K562 (cell line): ENCODE results near the gene POLN. TPM values are rescaled to one million over a fixed set of nuclear protein-coding genes. Genes with fewer than 3 reads are reported as not detected.
A peak's percentile ranks its signal among the peaks of the same experiment; 100 is the strongest.

ENCODE experiments used
- ARNT ChIP-seq, 2 experiments: fragments of 450-650 bp; IDR thresholded peaks; 2 replicates each; pipeline ENCODE4 v1.6.1; 2016; ENCODE audit warnings: mild to moderate bottlenecking in 1 of 2
- BCOR ChIP-seq: fragments of 450-650 bp; IDR thresholded peaks from 2 replicates; pipeline ENCODE4 v1.6.1; 2016
- BMI1 ChIP-seq: fragments of 150-350 bp; IDR thresholded peaks from 2 replicates; pipeline ENCODE4 v1.6.1; 2014; ENCODE audit warnings: low read length
- CSDE1 ChIP-seq, 2 experiments: fragments of 450-650 bp; IDR thresholded peaks; 2 replicates each; pipeline ENCODE4 v1.6.1; 2016; ENCODE audit warnings: mild to moderate bottlenecking in 1 of 2
- DACH1 ChIP-seq: fragments of 450-650 bp; IDR thresholded peaks from 2 replicates; pipeline ENCODE4 v1.6.1; 2018; ENCODE audit not compliant: partially characterized antibody
- E2F3 ChIP-seq: fragments of 250-450 bp; sonication (Bioruptor Pico); IDR thresholded peaks from 2 replicates; pipeline ENCODE4 v1.4.0; 2020; ENCODE audit warnings: mild to moderate bottlenecking
- EP400 ChIP-seq: fragments of 450-650 bp; IDR thresholded peaks from 2 replicates; pipeline ENCODE4 v1.6.1; 2017; ENCODE audit warnings: antibody characterized with exemption, mild to moderate bottlenecking, moderate library complexity
- FOXK2 ChIP-seq, 2 experiments: fragments of 450-650 bp; IDR thresholded peaks in 1 of 2; conservative IDR thresholded peaks in 1 of 2; 2 replicates each; pipeline ENCODE4 v1.6.1; 2016; ENCODE audit warnings: low read depth in 2 of 2, mild to moderate bottlenecking in 1 of 2
- GTF2E2 ChIP-seq: fragments of 200-800 bp; sonication (Bioruptor generic); IDR thresholded peaks from 2 replicates; pipeline ENCODE4 v1.6.1; 2016; ENCODE audit warnings: missing genetic modification characterization, missing compliant biosample characterization
- HIVEP1 ChIP-seq: fragments of 250-450 bp; sonication (Bioruptor Pico); IDR thresholded peaks from 2 replicates; pipeline ENCODE4 v1.4.0; 2020; ENCODE audit warnings: mild to moderate bottlenecking
- KDM2B ChIP-seq: fragments of 250-450 bp; sonication (Bioruptor Pico); IDR thresholded peaks from 2 replicates; pipeline ENCODE4 v1.8.0; 2021; ENCODE audit warnings: mild to moderate bottlenecking, moderate library complexity
- MEIS2 ChIP-seq: fragments of 450-650 bp; IDR thresholded peaks from 2 replicates; pipeline ENCODE4 v1.6.1; 2014; ENCODE audit warnings: mild to moderate bottlenecking; ENCODE audit not compliant: partially characterized antibody
- POLR2B ChIP-seq: fragments of 450-650 bp; IDR thresholded peaks from 2 replicates; pipeline ENCODE4 v1.6.1; 2018; ENCODE audit warnings: low read depth; ENCODE audit not compliant: partially characterized antibody
- POLR2H ChIP-seq: IDR thresholded peaks from 2 replicates; pipeline ENCODE4 v1.6.1; 2016; ENCODE audit warnings: missing genetic modification characterization, low read depth, mild to moderate bottlenecking, control low read depth, missing compliant biosample characterization, moderate library complexity
- RFX7 ChIP-seq: fragments of 250-450 bp; sonication (Bioruptor Pico); IDR thresholded peaks from 2 replicates; pipeline ENCODE4 v1.5.1; 2021; ENCODE audit warnings: mild to moderate bottlenecking
- RREB1 ChIP-seq: fragments of 250-450 bp; sonication (Bioruptor Pico); IDR thresholded peaks from 2 replicates; pipeline ENCODE4 v1.4.0; 2020
- SMAD4 ChIP-seq: fragments of 250-450 bp; sonication (Bioruptor Pico); conservative IDR thresholded peaks from 2 replicates; pipeline ENCODE4 v1.8.0; 2021; ENCODE audit warnings: inconsistent platforms, mild to moderate bottlenecking, moderate library complexity
- TEAD2 ChIP-seq: fragments of 450-650 bp; IDR thresholded peaks from 2 replicates; pipeline ENCODE4 v1.6.1; 2016; ENCODE audit warnings: missing genetic modification characterization, control low read depth, missing compliant biosample characterization
- ZNF146 ChIP-seq: IDR thresholded peaks from one replicate; pipeline ENCODE4 v1.6.1; 2018; ENCODE audit warnings: missing compliant biosample characterization; ENCODE audit not compliant: unreplicated experiment
- ZNF436 ChIP-seq: fragments of 250-450, 450-650 bp; sonication (Bioruptor Pico); formaldehyde crosslinking; IDR thresholded peaks from 2 replicates; pipeline ENCODE4 v1.7.0; 2020; ENCODE audit warnings: mild to moderate bottlenecking
- polyA plus RNA-seq, 8 experiments: library from polyadenylated mRNA; depleted of rRNA in 4 of 8; stranded (reverse) in 5 of 8; unstranded in 3 of 8; fragments of >200 nt; fragmentation: Nextera tagmentation in 2 of 8; fragmentation: Illumina TruSeq in 1 of 8; extraction: Ambion mirVana in 2 of 8; extraction: Trizol in 1 of 8; gene quantifications; 2 replicates each; pipeline versions ENCODE4 v1.2.1 to v1.2.3, GENCODE V29; 2011 to 2014; ENCODE audit warnings: inconsistent platforms in 1 of 8, missing spikeins in 1 of 8
- total RNA-seq, 7 experiments: library from RNA; depleted of rRNA in 6 of 7; stranded (reverse); fragments of >200 nt in 6 of 7; fragmentation: Illumina TruSeq in 2 of 7; extraction: Trizol in 2 of 7; gene quantifications; 2 replicates each; pipeline versions ENCODE4 v1.2.1 to v1.2.3, GENCODE V29; 2011 to 2021; ENCODE audit warnings: low replicate concordance in 1 of 7
- TF ChIP-seq, protein P1 (sequence below): sonication (generic); formaldehyde crosslinking; IDR thresholded peaks from 2 replicates; pipeline ENCODE4 v1.8.1; 2023; ENCODE audit warnings: mild to moderate bottlenecking, missing genetic modification reagents
- TF ChIP-seq, protein P2 (sequence below): fragments of 450-650 bp; formaldehyde crosslinking; IDR thresholded peaks from 2 replicates; pipeline ENCODE4 v1.4.0; 2020; ENCODE audit warnings: mild to moderate bottlenecking, moderate library complexity

Gene POLN
- total and polyA plus RNA-seq, 9 of the 15 experiments (the other 6 are each of a cell fraction or from before 2014, with no cell fraction given) = 0.08 to 0.91 (median 0.32) TPM

GRCh38 chr4:2041239-2042130 is 200.4 kb downstream of the POLN start (continued):
- peak; percentile 55; the same call in 1 of the 2 replicates for TF ChIP-seq RREB1 (CRISPR knock-in tag)
- no peak for TF ChIP-seq FOXK2 (conservative IDR thresholded peaks at IDR 0.05 in 1 of 2, IDR thresholded peaks at IDR 0.05 in 1 of 2; ENCODE audit: low read depth in 2 of 2)
- TF ChIP-seq BMI1 = peak; percentile 86
- no peak for TF ChIP-seq EP400
- no peak for TF ChIP-seq ZNF146
- TF ChIP-seq, protein P1, sequence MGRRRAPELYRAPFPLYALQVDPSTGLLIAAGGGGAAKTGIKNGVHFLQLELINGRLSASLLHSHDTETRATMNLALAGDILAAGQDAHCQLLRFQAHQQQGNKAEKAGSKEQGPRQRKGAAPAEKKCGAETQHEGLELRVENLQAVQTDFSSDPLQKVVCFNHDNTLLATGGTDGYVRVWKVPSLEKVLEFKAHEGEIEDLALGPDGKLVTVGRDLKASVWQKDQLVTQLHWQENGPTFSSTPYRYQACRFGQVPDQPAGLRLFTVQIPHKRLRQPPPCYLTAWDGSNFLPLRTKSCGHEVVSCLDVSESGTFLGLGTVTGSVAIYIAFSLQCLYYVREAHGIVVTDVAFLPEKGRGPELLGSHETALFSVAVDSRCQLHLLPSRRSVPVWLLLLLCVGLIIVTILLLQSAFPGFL = no peak
- TF ChIP-seq GTF2E2 (tag) = no peak
- TF ChIP-seq BCOR = peak; percentile 98
- TF ChIP-seq TEAD2 (tag) = no peak
- peak in 1 of 2 experiments; percentile 78; a peak in 2 of 4 replicates for TF ChIP-seq CSDE1 (IDR thresholded peaks at IDR 0.05)
- TF ChIP-seq, protein P2, sequence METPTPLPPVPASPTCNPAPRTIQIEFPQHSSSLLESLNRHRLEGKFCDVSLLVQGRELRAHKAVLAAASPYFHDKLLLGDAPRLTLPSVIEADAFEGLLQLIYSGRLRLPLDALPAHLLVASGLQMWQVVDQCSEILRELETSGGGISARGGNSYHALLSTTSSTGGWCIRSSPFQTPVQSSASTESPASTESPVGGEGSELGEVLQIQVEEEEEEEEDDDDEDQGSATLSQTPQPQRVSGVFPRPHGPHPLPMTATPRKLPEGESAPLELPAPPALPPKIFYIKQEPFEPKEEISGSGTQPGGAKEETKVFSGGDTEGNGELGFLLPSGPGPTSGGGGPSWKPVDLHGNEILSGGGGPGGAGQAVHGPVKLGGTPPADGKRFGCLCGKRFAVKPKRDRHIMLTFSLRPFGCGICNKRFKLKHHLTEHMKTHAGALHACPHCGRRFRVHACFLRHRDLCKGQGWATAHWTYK (CRISPR knock-in tag) = no peak
- no peak for TF ChIP-seq E2F3
- no peak for TF ChIP-seq DACH1
- no peak for TF ChIP-seq HIVEP1 (CRISPR knock-in tag)
- no peak for TF ChIP-seq KDM2B
- peak; percentile 95 for TF ChIP-seq ZNF436 (CRISPR knock-in tag)
- TF ChIP-seq MEIS2 = peak; percentile 72
- no peak for TF ChIP-seq POLR2H (tag)
- peak; percentile 46 for TF ChIP-seq POLR2B
- no peak for TF ChIP-seq ARNT (IDR thresholded peaks at IDR 0.05)
- TF ChIP-seq SMAD4 (CRISPR knock-in tag) = peak; percentile 16; the same call in 1 of the 2 replicates
- no peak for TF ChIP-seq RFX7 (CRISPR knock-in tag)
